Upper lobe of left lung (tissue), 6 donors: Measurements from ENCODE around the gene TMEM245. TPM values are rescaled to one million over a fixed set of nuclear protein-coding genes. Genes with fewer than 3 reads are reported as not detected.

Experiments
- ATAC-seq, 2 donors: fragments of 200-7000 bp; cut with Tn5 transposase; one replicate each; pipeline ENCODE4 v1.9.1; 2022; ENCODE audit warnings: mild to moderate bottlenecking in 2 of 2, moderate library complexity in 2 of 2; ENCODE audit not compliant: low FRiP score in 2 of 2
- DNase-seq, 2 donors: peaks; one replicate each; pipeline ENCODE4 v3.0.0-alpha.2; 2019 to 2020
- H3K27ac ChIP-seq, 4 donors: fragments of 200-600 bp; sonication (generic); one replicate each; pipeline ENCODE4 v1.5.1; 2016 to 2019
- H3K27me3 ChIP-seq, 4 donors: fragments of 200-600 bp; sonication (generic); one replicate each; pipeline ENCODE4 v1.5.1; 2017 to 2019
- H3K36me3 ChIP-seq, 4 donors: fragments of 200-600 bp; sonication (generic); one replicate each; pipeline ENCODE4 v1.5.1; 2016 to 2019
- H3K4me1 ChIP-seq, 4 donors: fragments of 200-600 bp; sonication (generic); one replicate each; pipeline ENCODE4 v1.5.1; 2018 to 2019
- H3K4me3 ChIP-seq, 4 donors: fragments of 200-600 bp; sonication (generic); one replicate each; pipeline ENCODE4 v1.5.1; 2017 to 2019; ENCODE audit warnings: mild to moderate bottlenecking in 2 of 4, moderate library complexity in 1 of 4
- H3K9me3 ChIP-seq, 4 donors: fragments of 200-600 bp; sonication (generic); one replicate each; pipeline ENCODE4 v1.5.1; 2018 to 2019
- CTCF ChIP-seq, 6 experiments: fragments of 450-650 bp in 4 of 6; fragments of 200-600 bp in 2 of 6; sonication (generic) in 2 of 6; IDR thresholded peaks; one replicate each; pipeline ENCODE4 v1.5.1; 2016 to 2019; ENCODE audit warnings: antibody characterized with exemption in 6 of 6
- EP300 ChIP-seq, 4 donors: sonication (generic); formaldehyde crosslinking; IDR thresholded peaks; one replicate each; pipeline ENCODE4 v1.5.1; 2017; ENCODE audit warnings: antibody characterized with exemption in 4 of 4, control low read depth in 2 of 4
- POLR2A ChIP-seq, 4 donors: fragments of 450-650 bp; IDR thresholded peaks; one replicate each; pipeline ENCODE4 v1.5.1; 2016 to 2017; ENCODE audit warnings: antibody characterized with exemption in 4 of 4, mild to moderate bottlenecking in 2 of 4
- POLR2AphosphoS5 ChIP-seq, 2 donors: sonication (generic); formaldehyde crosslinking; IDR thresholded peaks; one replicate each; pipeline ENCODE4 v1.5.1; 2017; ENCODE audit warnings: antibody characterized with exemption in 2 of 2
- WGBS, 2 donors: methylation state at CpG; one replicate each; pipeline ENCODE4 v1.1.5; 2017 to 2018; 5-methylcytosine and 5-hydroxymethylcytosine counted together
- total RNA-seq, 6 donors: library from RNA; depleted of rRNA in 4 of 6; stranded (reverse); fragments of >200 nt in 4 of 6; gene quantifications; one replicate each; pipeline versions ENCODE4 v1.1.0 to v1.2.1, GENCODE V29; 2016 to 2021
- donor health status: DM: no; HTN: no; CAD: no; lungs with moderate emphysema.
- donor health status: DM: no; HTN: yes; CAD: no; lungs with severe emphysema.

The TMEM245 gene
- total RNA-seq, 6 donors from 2014 or later, result 54.5 to 203 (median 88.7) TPM

GRCh38 chr9:109118808-109119438, 824 bp downstream of the TMEM245 start:
- peak overlapping the region; percentile 93 to 99 (median 99) for H3K4me3 ChIP-seq
- H3K36me3 ChIP-seq, result no peaks in the 10 kb centered on the region
- TF ChIP-seq POLR2A (IDR thresholded peaks at IDR 0.05), result peak in 1 of 4 donors; percentile 8
- no peak for TF ChIP-seq POLR2AphosphoS5 (IDR thresholded peaks at IDR 0.05)
- ATAC-seq (no peak), DNase-seq (no peak)
- no peaks in the 10 kb centered on the region for H3K9me3 ChIP-seq
- no peaks in the 10 kb centered on the region for H3K27me3 ChIP-seq
- 0 to 2% methylated on average over 10 to 21 of the region's 29 CpGs for WGBS, 2 donors
- peak overlapping the region; percentile 90 to 95 (median 93) for H3K27ac ChIP-seq
- peaks cover 34 to 67% (median 48%) of the 10 kb centered on the region in 4 donors for H3K4me1 ChIP-seq

- DNase-seq, result peak in 1 of 2 donors; percentile 63
- peaks cover 42 to 67% (median 55%) of the 10 kb centered on the region in 4 donors for H3K4me1 ChIP-seq
- peak overlapping the region; percentile 93 to 99 (median 99) for H3K4me3 ChIP-seq
- TF ChIP-seq POLR2A (IDR thresholded peaks at IDR 0.05) (peak in 1 of 4 donors; percentile 7), CTCF (IDR thresholded peaks at IDR 0.05) (no peak), EP300 (IDR thresholded peaks at IDR 0.05) (peak in 1 of 4 donors; percentile 20)
- no peak for ATAC-seq
- peak overlapping the region; percentile 90 to 95 (median 93) for H3K27ac ChIP-seq
- 29 to 34% methylated on average over 14 of the region's 14 CpGs for WGBS, 2 donors
- no peaks in the 10 kb centered on the region for H3K36me3 ChIP-seq
- H3K9me3 ChIP-seq, result no peaks in the 10 kb centered on the region
- no peaks in the 10 kb centered on the region for H3K27me3 ChIP-seq
Observed at GRCh38 chr9:109117856-109118807, 1.6 kb downstream of the TMEM245 start.

GRCh38 chr9:109115931-109116526, 3.7 kb downstream of the TMEM245 start:
- Histone ChIP-seq H3K27ac (peak overlapping the region in 3 of 4 donors; percentile 0 to 95 (median 92)), H3K9me3 (no peaks in the 10 kb centered on the region), H3K4me1 (peaks cover 56 to 85% (median 74%) of the 10 kb centered on the region in 4 donors), H3K36me3 (no peaks in the 10 kb centered on the region), H3K4me3 (no peak overlapping the region), H3K27me3 (no peaks in the 10 kb centered on the region)
- WGBS, 2 donors, result 84 to 87% methylated on average over 3 of the region's 3 CpGs
- DNase-seq (no peak), ATAC-seq (no peak)
- no peak for TF ChIP-seq CTCF (IDR thresholded peaks at IDR 0.05)
- no peak for TF ChIP-seq EP300 (IDR thresholded peaks at IDR 0.05)
- no peak for TF ChIP-seq POLR2A (IDR thresholded peaks at IDR 0.05)
- TF ChIP-seq POLR2AphosphoS5 (IDR thresholded peaks at IDR 0.05), result no peak

- H3K27me3 ChIP-seq, result no peaks in the 10 kb centered on the region
- peak overlapping the region; percentile 75 to 95 (median 80) for H3K27ac ChIP-seq
- no peak overlapping the region for H3K4me3 ChIP-seq
- H3K9me3 ChIP-seq, result no peaks in the 10 kb centered on the region
- TF ChIP-seq CTCF (IDR thresholded peaks at IDR 0.05) (no peak), POLR2AphosphoS5 (IDR thresholded peaks at IDR 0.05) (no peak), EP300 (IDR thresholded peaks at IDR 0.05) (no peak), POLR2A (IDR thresholded peaks at IDR 0.05) (no peak)
- 56 to 67% methylated on average over 3 of the region's 3 CpGs for WGBS, 2 donors
- H3K36me3 ChIP-seq, result no peaks in the 10 kb centered on the region
- H3K4me1 ChIP-seq, result peaks cover 61 to 89% (median 81%) of the 10 kb centered on the region in 4 donors
- ATAC-seq, result no peak
- peak in 1 of 2 donors; percentile 22 for DNase-seq
Observed at GRCh38 chr9:109114670-109115069, 5.1 kb downstream of the TMEM245 start.
